Measurements from ENCODE around the gene CYP1A2. TPM values are rescaled to one million over a fixed set of nuclear protein-coding genes. Genes with fewer than 3 reads are reported as not detected.

Gene CYP1A2
- total RNA-seq, 1 experiment from 2014 or later = not detected

- H3K9me3 Mint-ChIP-seq = peaks cover 6 to 12% of the 10 kb centered on the region in 2 experiments
- Histone ChIP-seq H3K4me1 (ENCODE audit: insufficient read depth, low read length) (no peaks in the 10 kb centered on the region; the same call in 1 of the 2 replicates), H2BK5ac (ENCODE audit: insufficient read length, low read length) (no peak overlapping the region), H3K27ac (ENCODE audit: insufficient read length, low read depth, low read length) (no peak overlapping the region), H3K79me2 (ENCODE audit: insufficient read depth, low read length) (no peaks in the 10 kb centered on the region), H3K23ac (ENCODE audit: insufficient read length, low read depth, low read length) (no peak overlapping the region), H4K8ac (replicated peaks; ENCODE audit: insufficient read length, low read depth, low read length) (no peak overlapping the region), H3K14ac (ENCODE audit: insufficient read depth, low read length) (no peak overlapping the region), H3K18ac (ENCODE audit: insufficient read length, low read depth, low read length) (no peak overlapping the region), H3K9me3 (ENCODE audit: control insufficient read depth, low read depth, low read length) (no peaks in the 10 kb centered on the region), H2BK120ac (ENCODE audit: low read depth, low read length, poor library complexity, severe bottlenecking) (no peak overlapping the region), H3K4me2 (ENCODE audit: insufficient read depth, insufficient read length, low read length) (no peak overlapping the region), H4K91ac (ENCODE audit: insufficient read length, low read depth, low read length) (no peak overlapping the region), H3K9ac (ENCODE audit: extremely low read depth, insufficient read length, low read length) (no peak overlapping the region), H2BK12ac (ENCODE audit: insufficient read length, low read depth, low read length) (no peak overlapping the region), H4K20me1 (ENCODE audit: control insufficient read depth, insufficient read depth, insufficient read length) (no peaks in the 10 kb centered on the region), H2BK20ac (ENCODE audit: low read depth, low read length, poor library complexity, severe bottlenecking) (no peak overlapping the region), H4K5ac (ENCODE audit: insufficient read length, low read depth, low read length) (no peak overlapping the region), H2BK15ac (ENCODE audit: low read depth, low read length) (no peak overlapping the region), H3K27me3 (ENCODE audit: insufficient read depth, low read length) (peaks cover 7% of the 10 kb centered on the region; the same call in 1 of the 2 replicates), H2AFZ (ENCODE audit: low read length) (no peak overlapping the region), H3K4ac (ENCODE audit: low read depth, low read length) (no peak overlapping the region), H3K23me2 (ENCODE audit: insufficient read length, low read depth, low read length, poor library complexity, severe bottlenecking) (peaks cover 12% of the 10 kb centered on the region), H3K79me1 (ENCODE audit: insufficient read depth, low read depth, low read length, poor library complexity, severe bottlenecking) (no peaks in the 10 kb centered on the region), H2AK5ac (ENCODE audit: insufficient read length, low read length) (no peak overlapping the region), H3T11ph (ENCODE audit: low read length) (no peak overlapping the region), H3K56ac (ENCODE audit: insufficient read length, low read depth, low read length) (no peak overlapping the region)
- H3K27me3 Mint-ChIP-seq (ENCODE audit: low read depth) = peaks cover 66% of the 10 kb centered on the region
- 0 out of 7 replicates have a peak overlapping the region, but pooled peaks of 1 of the 3 experiments have one; percentile 72 for H3K27ac Mint-ChIP-seq
- no peak overlapping the region for H3K4me3 Mint-ChIP-seq
- H3K36me3 Mint-ChIP-seq (ENCODE audit: insufficient read depth in 1 of 3, low read depth in 3 of 3) = no peaks in the 10 kb centered on the region; a peak in 2 of 7 replicates
- DNase-seq = no peak
- TF ChIP-seq CTCF (conservative IDR thresholded peaks at IDR 0.05) = no peak
- WGBS (ENCODE audit: extremely low coverage, insufficient read length, low lambda C conversion rate) = no CpG with 5 or more reads among the region's 1 CpG
- H3K4me1 Mint-ChIP-seq = peaks cover 12% of the 10 kb centered on the region in 2 experiments
Observed at GRCh38 chr15:74723187-74723586, 25.5 kb upstream of the CYP1A2 start.

Measured in H9 (cell line).